ENCODE data around the gene BEST3. TPM values are rescaled to one million over a fixed set of nuclear protein-coding genes. Genes with fewer than 3 reads are reported as not detected.
"Not testable (repeated sequence)": the region's sequence is repeated elsewhere in the genome, so short reads cannot be mapped to it uniquely, and the experiment has no call there.

The BEST3 gene
- total and polyA plus RNA-seq, 4 donors, result 0.03 to 0.52 (median 0.20) TPM; not detected in 1

DNA sequence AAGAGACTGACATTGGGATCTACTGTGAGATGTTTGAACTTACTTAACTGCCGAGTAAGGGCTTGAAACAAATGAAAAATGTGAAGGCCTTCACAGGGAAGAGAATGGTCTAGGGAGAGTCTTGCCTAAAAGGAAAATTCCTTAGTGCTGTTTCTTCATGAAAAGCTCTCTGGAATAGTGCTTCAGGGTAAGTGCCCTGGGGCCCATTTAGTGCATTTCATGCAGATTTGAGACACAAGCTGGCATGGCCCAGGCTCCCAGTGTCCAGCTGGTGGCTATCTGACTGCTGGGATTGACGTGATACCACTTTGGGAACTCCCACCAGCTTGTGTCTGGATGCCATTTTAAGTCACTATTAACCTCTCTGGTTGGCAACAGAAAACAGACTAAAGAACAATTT is 26.9 kb downstream of the BEST3 start:
- 82 to 88% methylated on average over 2 of the region's 2 CpGs for WGBS, 2 donors
- TF ChIP-seq, protein P1, sequence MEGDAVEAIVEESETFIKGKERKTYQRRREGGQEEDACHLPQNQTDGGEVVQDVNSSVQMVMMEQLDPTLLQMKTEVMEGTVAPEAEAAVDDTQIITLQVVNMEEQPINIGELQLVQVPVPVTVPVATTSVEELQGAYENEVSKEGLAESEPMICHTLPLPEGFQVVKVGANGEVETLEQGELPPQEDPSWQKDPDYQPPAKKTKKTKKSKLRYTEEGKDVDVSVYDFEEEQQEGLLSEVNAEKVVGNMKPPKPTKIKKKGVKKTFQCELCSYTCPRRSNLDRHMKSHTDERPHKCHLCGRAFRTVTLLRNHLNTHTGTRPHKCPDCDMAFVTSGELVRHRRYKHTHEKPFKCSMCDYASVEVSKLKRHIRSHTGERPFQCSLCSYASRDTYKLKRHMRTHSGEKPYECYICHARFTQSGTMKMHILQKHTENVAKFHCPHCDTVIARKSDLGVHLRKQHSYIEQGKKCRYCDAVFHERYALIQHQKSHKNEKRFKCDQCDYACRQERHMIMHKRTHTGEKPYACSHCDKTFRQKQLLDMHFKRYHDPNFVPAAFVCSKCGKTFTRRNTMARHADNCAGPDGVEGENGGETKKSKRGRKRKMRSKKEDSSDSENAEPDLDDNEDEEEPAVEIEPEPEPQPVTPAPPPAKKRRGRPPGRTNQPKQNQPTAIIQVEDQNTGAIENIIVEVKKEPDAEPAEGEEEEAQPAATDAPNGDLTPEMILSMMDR (IDR thresholded peaks at IDR 0.05; ENCODE audit: control extremely low read depth, extremely low read depth), result no peak

GRCh38 chr12:69671597-69671996 is 27.5 kb downstream of the BEST3 start:
- no peak overlapping the region for H3K9ac ChIP-seq (ENCODE audit: insufficient read depth in 1 of 2, low read length in 2 of 2)
- TF ChIP-seq, protein P1 (IDR thresholded peaks at IDR 0.05; ENCODE audit: control extremely low read depth, extremely low read depth), result no peak
- no peaks in the 10 kb centered on the region for H3K36me3 ChIP-seq (ENCODE audit: control insufficient read depth in 4 of 4, insufficient read depth in 4 of 4, low read length in 4 of 4)
- no peaks in the 10 kb centered on the region for H3K9me3 ChIP-seq (ENCODE audit: control insufficient read depth in 4 of 4, insufficient read depth in 3 of 4, low read length in 3 of 4)
- no peaks in the 10 kb centered on the region for H3K27me3 ChIP-seq (ENCODE audit: control insufficient read depth in 3 of 3, insufficient read depth in 3 of 3, low read length in 2 of 3)
- H3K4me1 ChIP-seq (ENCODE audit: control insufficient read depth in 5 of 5, insufficient read depth in 5 of 5, low read length in 5 of 5), result peaks cover 0 to 3% (median 0%) of the 10 kb centered on the region in 5 donors
- H3K27ac ChIP-seq (ENCODE audit: low read depth in 1 of 2, low read length in 1 of 2), result no peak overlapping the region
- H3K4me3 ChIP-seq, result no peak overlapping the region
- ATAC-seq (ENCODE audit: insufficient read depth, low FRiP score) (no peak), DNase-seq (no peak)
- WGBS, 2 donors, result 70 to 86% methylated on average over 4 of the region's 4 CpGs

More for the DNA sequence above, 26.9 kb downstream of the BEST3 start:
- Histone ChIP-seq H3K4me3 (no peak overlapping the region), H3K4me1 (ENCODE audit: control insufficient read depth in 5 of 5, insufficient read depth in 5 of 5, low read length in 5 of 5) (no peaks in the 10 kb centered on the region), H3K27me3 (ENCODE audit: control insufficient read depth in 3 of 3, insufficient read depth in 3 of 3, low read length in 2 of 3) (no peaks in the 10 kb centered on the region), H3K27ac (ENCODE audit: low read depth in 1 of 2, low read length in 1 of 2) (no peak overlapping the region), H3K36me3 (ENCODE audit: control insufficient read depth in 4 of 4, insufficient read depth in 4 of 4, low read length in 4 of 4) (no peaks in the 10 kb centered on the region), H3K9ac (ENCODE audit: insufficient read depth in 1 of 2, low read length in 2 of 2) (no peak overlapping the region), H3K9me3 (ENCODE audit: control insufficient read depth in 4 of 4, insufficient read depth in 3 of 4, low read length in 3 of 4) (no peaks in the 10 kb centered on the region)
- ATAC-seq (ENCODE audit: insufficient read depth, low FRiP score), result no peak
- DNase-seq, result no peak

- H3K36me3 ChIP-seq (ENCODE audit: control insufficient read depth in 4 of 4, insufficient read depth in 4 of 4, low read length in 4 of 4), result no peaks in the 10 kb centered on the region
- no peaks in the 10 kb centered on the region for H3K27me3 ChIP-seq (ENCODE audit: control insufficient read depth in 3 of 3, insufficient read depth in 3 of 3, low read length in 2 of 3)
- peaks cover 0 to 3% (median 0%) of the 10 kb centered on the region in 5 donors for H3K4me1 ChIP-seq (ENCODE audit: control insufficient read depth in 5 of 5, insufficient read depth in 5 of 5, low read length in 5 of 5)
- DNase-seq (no peak), ATAC-seq (ENCODE audit: insufficient read depth, low FRiP score) (no peak)
- H3K4me3 ChIP-seq, result no peak overlapping the region
- 69 to 85% methylated on average over 2 of the region's 2 CpGs for WGBS, 2 donors
- H3K9me3 ChIP-seq (ENCODE audit: control insufficient read depth in 4 of 4, insufficient read depth in 3 of 4, low read length in 3 of 4), result no peaks in the 10 kb centered on the region
- no peak overlapping the region for H3K9ac ChIP-seq (ENCODE audit: insufficient read depth in 1 of 2, low read length in 2 of 2)
- TF ChIP-seq, protein P1 (IDR thresholded peaks at IDR 0.05; ENCODE audit: control extremely low read depth, extremely low read depth), result no peak
- no peak overlapping the region for H3K27ac ChIP-seq (ENCODE audit: low read depth in 1 of 2, low read length in 1 of 2)
Observed at GRCh38 chr12:69666798-69667197, 32.3 kb downstream of the BEST3 start.

- DNase-seq, result peak in 1 of 3 donors; percentile 47
- not testable (repeated sequence) for ATAC-seq (ENCODE audit: insufficient read depth, low FRiP score); H3K4me1 ChIP-seq (ENCODE audit: control insufficient read depth in 5 of 5, insufficient read depth in 5 of 5, low read length in 5 of 5); H3K36me3 ChIP-seq (ENCODE audit: control insufficient read depth in 4 of 4, insufficient read depth in 4 of 4, low read length in 4 of 4); H3K27ac ChIP-seq (ENCODE audit: low read depth in 1 of 2, low read length in 1 of 2); H3K4me3 ChIP-seq; H3K27me3 ChIP-seq (ENCODE audit: control insufficient read depth in 3 of 3, insufficient read depth in 3 of 3, low read length in 2 of 3); H3K9ac ChIP-seq (ENCODE audit: insufficient read depth in 1 of 2, low read length in 2 of 2); H3K9me3 ChIP-seq (ENCODE audit: control insufficient read depth in 4 of 4, insufficient read depth in 3 of 4, low read length in 3 of 4)
- 80 to 85% methylated on average over 6 of the region's 6 CpGs for WGBS, 2 donors
Observed at GRCh38 chr12:69664930-69665377, 34.1 kb downstream of the BEST3 start.

Measured in lung (tissue), 12 donors.